ENCODE measurements around the gene FBXO5. TPM values are rescaled to one million over a fixed set of nuclear protein-coding genes. Genes with fewer than 3 reads are reported as not detected.
A peak's percentile ranks its signal among the peaks of the same experiment; 100 is the strongest.

Gene FBXO5
- total and polyA plus RNA-seq, 9 of the 15 experiments (the other 6 are each of a cell fraction or from before 2014, with no cell fraction given): 17.8 to 89.3 (median 62.9) TPM

- no peak for TF ChIP-seq ZNF311 (CRISPR knock-in tag; IDR thresholded peaks at IDR 0.05)
- TF ChIP-seq RBM22 (IDR thresholded peaks at IDR 0.05; ENCODE audit: low read depth, low read length, poor library complexity, severe bottlenecking): peak; percentile 67
- no peak for TF ChIP-seq THRAP3 (IDR thresholded peaks at IDR 0.05; ENCODE audit: borderline replicate concordance)
- no peak for TF ChIP-seq PRDM10 (IDR thresholded peaks at IDR 0.05; ENCODE audit: partially characterized antibody)
- peak in 1 of 2 experiments; percentile 38; a peak in 1 of 4 replicates for TF ChIP-seq SIN3A (IDR thresholded peaks at IDR 0.05; ENCODE audit: borderline replicate concordance in 2 of 2, control insufficient read depth in 1 of 2, low read depth in 2 of 2, low read length in 2 of 2)
- TF ChIP-seq ZFP30 (CRISPR knock-in tag; IDR thresholded peaks at IDR 0.05; ENCODE audit: borderline replicate concordance): no peak
- peak; percentile 41; the same call in 1 of the 2 replicates for TF ChIP-seq POLR2G (IDR thresholded peaks at IDR 0.05; ENCODE audit: low read depth, low read length)
- TF ChIP-seq CHD4 (IDR thresholded peaks at IDR 0.05; ENCODE audit: insufficient read depth, insufficient replicate concordance, low read depth, low read length, poor library complexity, severe bottlenecking): no peak
- TF ChIP-seq ZNF274 (IDR thresholded peaks at IDR 0.05; ENCODE audit: borderline replicate concordance, low read depth, low read length): no peak
- no peak for TF ChIP-seq NR0B1 (IDR thresholded peaks at IDR 0.05; ENCODE audit: partially characterized antibody)
- peak; percentile 77 for TF ChIP-seq SUPT5H (IDR thresholded peaks at IDR 0.05)
- peak; percentile 34; the same call in 1 of the 2 replicates for TF ChIP-seq ZNF75A (CRISPR knock-in tag; IDR thresholded peaks at IDR 0.05)
- no peak for TF ChIP-seq BRCA1 (IDR thresholded peaks at IDR 0.05)
- no peak for TF ChIP-seq BRCA1 (CRISPR knock-in tag; IDR thresholded peaks at IDR 0.05)
- TF ChIP-seq CTCF (IDR thresholded peaks at IDR 0.05 in 2 of 3, conservative IDR thresholded peaks at IDR 0.05 in 1 of 3; ENCODE audit: insufficient read depth in 2 of 3, low read depth in 1 of 3, low read length in 3 of 3): no peak
These were observed 13.0 kb downstream of the FBXO5 start (continued) for GRCh38 chr6:152969688-152970418.
